ENCODE results near the gene ETV2.
A peak's percentile ranks its signal among the peaks of the same experiment; 100 is the strongest.
"Not testable (repeated sequence)": the region's sequence is repeated elsewhere in the genome, so short reads cannot be mapped to it uniquely, and the experiment has no call there.

ETV2 gene

GRCh38 chr19:35628565-35629331 is 12.8 kb upstream of the ETV2 start, which contains the start of gene RBM42:
TSS of gene RBM42 (plus strand) at chr19:35629036. CDS start at chr19:35629154, 118 bp downstream.
- peak; percentile 96 for DNase-seq

GRCh38 chr19:35629332-35629633 is 12.3 kb upstream of the ETV2 start:
- no peak for DNase-seq

- DNase-seq, result no peak
These were observed 7.7 kb upstream of the ETV2 start for GRCh38 chr19:35633727-35634440.

- DNase-seq, result no peak
These were observed 4.9 kb upstream of the ETV2 start for GRCh38 chr19:35636651-35637050.

GRCh38 chr19:35637165-35637564 is 4.4 kb upstream of the ETV2 start:
- no peak for DNase-seq

GRCh38 chr19:35639321-35639639 is 2.3 kb upstream of the ETV2 start:
- no peak for DNase-seq

GRCh38 chr19:35639863-35640262 is 1.7 kb upstream of the ETV2 start:
- DNase-seq, result no peak

GRCh38 chr19:35642312-35642711 is 767 bp downstream of the ETV2 start:
- DNase-seq, result no peak

- no peak for DNase-seq
These were observed 1.3 kb downstream of the ETV2 start for GRCh38 chr19:35642798-35643254.

GRCh38 chr19:35643255-35644205 is 2.0 kb downstream of the ETV2 start:
- DNase-seq, result peak; percentile 80 to 82

GRCh38 chr19:35644206-35644986 is 2.9 kb downstream of the ETV2 start:
- DNase-seq, result peak; percentile 95 to 97

- DNase-seq, result peak; percentile 87 to 95
These were observed 3.6 kb downstream of the ETV2 start for GRCh38 chr19:35644987-35645679.

- DNase-seq, result no peak
These were observed 4.4 kb downstream of the ETV2 start for GRCh38 chr19:35645680-35646511.

GRCh38 chr19:35648017-35648961 is 6.7 kb downstream of the ETV2 start, which contains the start of gene COX6B1:
TSS of gene COX6B1 (plus strand) at chr19:35648323. CDS start at chr19:35651244, 2,921 bp downstream.
- peak; percentile 88 to 92 for DNase-seq

- no peak for DNase-seq
These were observed 9.0 kb downstream of the ETV2 start for GRCh38 chr19:35650581-35650980.

- not testable (repeated sequence) for DNase-seq
These were observed 13.3 kb downstream of the ETV2 start for GRCh38 chr19:35654828-35655227.

- no peak for DNase-seq
These were observed 14.1 kb downstream of the ETV2 start for GRCh38 chr19:35655600-35655999.

- no peak for DNase-seq
These were observed 15.2 kb downstream of the ETV2 start for GRCh38 chr19:35656700-35657099.

- DNase-seq, result no peak
These were observed 16.6 kb downstream of the ETV2 start for GRCh38 chr19:35657904-35658700.
